PC-9 (cell line): ENCODE results near the gene TMEM266. TPM values are rescaled to one million over a fixed set of nuclear protein-coding genes. Genes with fewer than 3 reads are reported as not detected.

Experiments
- BruUV-seq: library from RNA; stranded (reverse); fragments of 400-500 nt; replicated peaks from 2 replicates; lab custom pipeline; 2021; lab: Mats Ljungman, UMichigan
- CTCF ChIA-PET: fragments of 300-600 bp; sonication (Branson Sonifier 250); formaldehyde crosslinking; loops from one replicate; lab custom pipeline; 2022; ENCODE audit warnings: antibody characterized with exemption; lab: Charles Lee
- POLR2A ChIA-PET: fragments of 300-600 bp; sonication (Branson Sonifier 250); formaldehyde crosslinking; loops from one replicate; lab custom pipeline; 2022; ENCODE audit warnings: antibody characterized with exemption; ENCODE audit not compliant: unreplicated experiment; lab: Charles Lee
- DNase-seq, 2 experiments: peaks; one replicate each; pipeline versions ENCODE4 v3.0.0 to v3.0.0-alpha.2; 2015 to 2022; ENCODE audit warnings: mixed read lengths in 1 of 2
- H2AFZ ChIP-seq: fragments of 200-600 bp; sonication (generic); 2 replicates; pipeline ENCODE4 v1.8.1; 2017; ENCODE audit warnings: antibody characterized with exemption
- H3F3A ChIP-seq: fragments of 200-600 bp; sonication (generic); 2 replicates; pipeline ENCODE4 v1.8.1; 2017; ENCODE audit warnings: antibody characterized with exemption, mild to moderate bottlenecking, low read depth; ENCODE audit not compliant: insufficient read depth
- H3K27ac ChIP-seq: fragments of 200-600 bp; sonication (generic); 2 replicates; pipeline ENCODE4 v1.6.1; 2016; ENCODE audit warnings: mixed run types
- H3K27me3 ChIP-seq: fragments of 200-600 bp; sonication (generic); 2 replicates; pipeline ENCODE4 v1.6.1; 2016; ENCODE audit warnings: low read depth, mixed run types; ENCODE audit not compliant: insufficient read depth
- H3K36me3 ChIP-seq: fragments of 200-600 bp; sonication (generic); 2 replicates; pipeline ENCODE4 v1.6.1; 2016; ENCODE audit warnings: low read depth, mixed run types
- H3K4me1 ChIP-seq: fragments of 200-600 bp; sonication (generic); replicated peaks from 2 replicates; pipeline ENCODE4 v1.6.1; 2016; ENCODE audit warnings: mixed run types; ENCODE audit not compliant: insufficient read depth
- H3K4me2 ChIP-seq: fragments of 200-600 bp; sonication (generic); 2 replicates; pipeline ENCODE4 v1.6.1; 2017; ENCODE audit warnings: mixed run types
- H3K4me3 ChIP-seq: fragments of 200-600 bp; sonication (generic); 2 replicates; pipeline ENCODE4 v1.6.1; 2016; ENCODE audit warnings: mixed run types
- H3K79me2 ChIP-seq: fragments of 200-600 bp; sonication (generic); 2 replicates; pipeline ENCODE4 v1.6.1; 2017; ENCODE audit warnings: low read depth, mixed run types
- H3K9me2 ChIP-seq: fragments of 200-600 bp; sonication (generic); 2 replicates; pipeline ENCODE4 v1.8.1; 2017; ENCODE audit warnings: mild to moderate bottlenecking; ENCODE audit not compliant: insufficient read depth
- H3K9me3 ChIP-seq: fragments of 200-600 bp; sonication (generic); 2 replicates; pipeline ENCODE4 v1.8.1; 2016; ENCODE audit warnings: low read depth; ENCODE audit not compliant: insufficient read depth
- H4K20me1 ChIP-seq: fragments of 200-600 bp; sonication (generic); 2 replicates; pipeline ENCODE4 v1.8.1; 2017; ENCODE audit not compliant: insufficient read depth
- EZH2 ChIP-seq: fragments of 200-600 bp; sonication (generic); IDR thresholded peaks from 2 replicates; pipeline ENCODE4 v1.8.0; 2017; ENCODE audit warnings: antibody characterized with exemption, low read depth
- intact Hi-C: fragments of 100-400 bp; cut with micrococcal nuclease; formaldehyde crosslinking; loops from one replicate; pipeline ENCODE4 v1.10.0; 2022; ENCODE audit not compliant: unreplicated experiment
- total RNA-seq: library from RNA; stranded (reverse); gene quantifications from 2 replicates; pipeline ENCODE4 v1.2.3, GENCODE V29; 2021
- TF ChIP-seq, protein P1 (sequence below): fragments of 200-600 bp; sonication (generic); conservative IDR thresholded peaks from 2 replicates; pipeline ENCODE4 v1.6.1; 2017; ENCODE audit warnings: mixed run types, antibody characterized with exemption, mild to moderate bottlenecking, moderate library complexity

TMEM266 gene
- total RNA-seq, 1 experiment from 2014 or later, result 0.41 TPM

DNA sequence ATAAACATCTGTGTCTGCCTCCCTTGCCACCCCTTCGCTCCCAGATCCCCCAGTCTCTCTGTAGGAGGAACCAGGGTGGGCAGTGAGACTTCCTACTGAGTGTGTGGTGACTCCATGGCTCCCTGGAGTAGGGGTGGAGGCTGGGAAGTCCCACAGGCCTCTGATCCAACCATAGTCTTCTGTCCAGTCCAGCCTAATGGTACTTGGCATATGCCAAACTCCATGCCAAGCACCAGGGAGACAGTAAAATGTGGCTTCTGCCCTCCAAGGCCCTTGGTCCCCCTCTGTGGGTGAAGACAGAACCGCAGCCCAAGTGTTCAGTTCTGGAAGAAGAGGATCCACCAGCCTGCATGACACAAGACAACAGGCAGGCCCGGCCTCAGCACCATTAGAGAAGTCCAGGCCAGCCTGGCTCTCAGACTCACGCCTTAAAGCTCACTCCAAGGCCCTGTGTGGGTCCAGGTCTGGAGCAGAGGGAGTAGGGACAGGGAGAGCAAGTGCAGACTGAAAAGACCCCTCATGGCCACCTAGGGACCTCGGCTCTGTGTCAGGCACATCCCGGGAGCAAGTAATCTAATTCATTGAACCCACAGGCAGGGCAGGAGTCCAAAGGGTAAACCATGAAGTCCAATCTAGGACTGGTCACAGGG, 138.8 kb downstream of the TMEM266 start:
- DNase-seq, result no peak
- Histone ChIP-seq H2AFZ (no peak overlapping the region), H3K4me3 (no peak overlapping the region), H3K9me2 (no peaks in the 10 kb centered on the region), H3K36me3 (no peaks in the 10 kb centered on the region), H3F3A (peaks cover 21% of the 10 kb centered on the region), H3K27ac (peak overlapping the region; percentile 44), H3K79me2 (no peaks in the 10 kb centered on the region), H3K4me1 (peaks cover 35% of the 10 kb centered on the region), H3K9me3 (no peaks in the 10 kb centered on the region), H4K20me1 (no peaks in the 10 kb centered on the region), H3K4me2 (peak overlapping the region; percentile 65), H3K27me3 (no peaks in the 10 kb centered on the region)
- BruUV-seq, result no TSS peak
- CTCF ChIA-PET, result interaction anchor here (0.6 to 0.7 kb wide), 2 partner anchors 113 to 143 kb away, joined by 3 read pairs; partner anchors contain the start of gene ETFA
- TF ChIP-seq, protein P1, sequence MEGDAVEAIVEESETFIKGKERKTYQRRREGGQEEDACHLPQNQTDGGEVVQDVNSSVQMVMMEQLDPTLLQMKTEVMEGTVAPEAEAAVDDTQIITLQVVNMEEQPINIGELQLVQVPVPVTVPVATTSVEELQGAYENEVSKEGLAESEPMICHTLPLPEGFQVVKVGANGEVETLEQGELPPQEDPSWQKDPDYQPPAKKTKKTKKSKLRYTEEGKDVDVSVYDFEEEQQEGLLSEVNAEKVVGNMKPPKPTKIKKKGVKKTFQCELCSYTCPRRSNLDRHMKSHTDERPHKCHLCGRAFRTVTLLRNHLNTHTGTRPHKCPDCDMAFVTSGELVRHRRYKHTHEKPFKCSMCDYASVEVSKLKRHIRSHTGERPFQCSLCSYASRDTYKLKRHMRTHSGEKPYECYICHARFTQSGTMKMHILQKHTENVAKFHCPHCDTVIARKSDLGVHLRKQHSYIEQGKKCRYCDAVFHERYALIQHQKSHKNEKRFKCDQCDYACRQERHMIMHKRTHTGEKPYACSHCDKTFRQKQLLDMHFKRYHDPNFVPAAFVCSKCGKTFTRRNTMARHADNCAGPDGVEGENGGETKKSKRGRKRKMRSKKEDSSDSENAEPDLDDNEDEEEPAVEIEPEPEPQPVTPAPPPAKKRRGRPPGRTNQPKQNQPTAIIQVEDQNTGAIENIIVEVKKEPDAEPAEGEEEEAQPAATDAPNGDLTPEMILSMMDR, result no peak
- TF ChIP-seq EZH2, result no peak
- intact Hi-C loops, result no loop called here
- POLR2A ChIA-PET, result no interaction called here

DNA sequence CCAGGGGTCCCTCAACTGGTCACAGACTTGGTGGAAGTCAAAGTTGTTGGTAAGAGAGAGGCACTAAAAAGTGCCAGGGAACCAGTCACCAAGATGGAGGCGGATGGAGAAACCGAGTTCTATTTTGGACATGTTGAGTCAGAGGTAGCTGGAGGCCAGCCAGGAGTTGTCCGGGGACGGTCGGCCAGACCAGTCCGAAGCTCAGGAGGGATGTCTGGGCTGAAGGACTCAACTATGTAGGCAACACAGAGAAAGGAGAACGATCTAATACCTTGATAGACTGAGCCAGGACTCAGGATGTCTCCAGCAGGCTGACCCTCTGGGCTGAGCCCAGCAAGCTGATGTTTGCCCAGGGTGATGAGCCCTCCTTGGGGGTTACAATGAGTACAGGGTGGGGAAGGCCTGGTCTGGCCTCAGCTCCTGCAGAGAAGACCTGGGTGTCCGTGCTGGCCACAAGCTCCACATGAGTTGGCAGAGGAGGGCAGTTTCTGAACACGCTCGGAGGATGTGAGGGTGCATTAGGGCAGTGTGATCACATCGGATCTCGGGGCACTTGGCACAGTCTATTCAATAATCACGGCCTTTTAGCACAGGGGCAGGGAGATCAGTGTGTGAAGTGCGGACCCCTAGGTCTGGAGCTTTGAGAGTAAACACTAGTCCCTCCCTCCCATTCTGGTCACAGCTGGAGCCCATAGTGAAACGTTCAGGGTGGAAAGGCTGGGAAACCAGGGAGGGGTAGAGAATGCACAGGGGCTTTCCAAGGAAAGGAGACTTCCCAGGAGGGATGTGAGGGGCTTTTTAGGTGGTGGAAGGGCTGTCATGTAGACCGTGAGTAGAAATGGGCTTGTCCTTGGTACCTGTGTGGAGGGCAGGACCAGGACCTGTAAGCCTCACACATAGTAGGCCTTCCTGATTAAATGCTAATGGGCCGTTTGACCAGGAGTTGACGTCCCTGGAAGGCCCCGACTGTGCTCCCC, 139.6 kb downstream of the TMEM266 start:
- no TSS peak for BruUV-seq
- no peaks in the 10 kb centered on the region for H3K79me2 ChIP-seq
- peaks cover 35% of the 10 kb centered on the region for H3K4me1 ChIP-seq
- no peaks in the 10 kb centered on the region for H3K9me3 ChIP-seq
- peak in 1 of 2 experiments; percentile 54 for DNase-seq
- no peaks in the 10 kb centered on the region for H3K27me3 ChIP-seq
- no peak overlapping the region for H3K4me3 ChIP-seq
- no peaks in the 10 kb centered on the region; the same call in 1 of the 2 replicates for H4K20me1 ChIP-seq
- intact Hi-C loops, result no loop called here
- ChIA-PET POLR2A (no interaction called here), CTCF (interaction anchor here (0.6 to 0.7 kb wide), 2 partner anchors 112 to 142 kb away, joined by 3 read pairs; partner anchors contain the start of gene ETFA)
- no peaks in the 10 kb centered on the region for H3K36me3 ChIP-seq
- H2AFZ ChIP-seq, result no peak overlapping the region
- no peaks in the 10 kb centered on the region for H3K9me2 ChIP-seq
- H3K27ac ChIP-seq, result no peak overlapping the region
- H3K4me2 ChIP-seq, result no peak overlapping the region
- peaks cover 21% of the 10 kb centered on the region for H3F3A ChIP-seq
- no peak for TF ChIP-seq EZH2
- TF ChIP-seq, protein P1, result no peak

DNA sequence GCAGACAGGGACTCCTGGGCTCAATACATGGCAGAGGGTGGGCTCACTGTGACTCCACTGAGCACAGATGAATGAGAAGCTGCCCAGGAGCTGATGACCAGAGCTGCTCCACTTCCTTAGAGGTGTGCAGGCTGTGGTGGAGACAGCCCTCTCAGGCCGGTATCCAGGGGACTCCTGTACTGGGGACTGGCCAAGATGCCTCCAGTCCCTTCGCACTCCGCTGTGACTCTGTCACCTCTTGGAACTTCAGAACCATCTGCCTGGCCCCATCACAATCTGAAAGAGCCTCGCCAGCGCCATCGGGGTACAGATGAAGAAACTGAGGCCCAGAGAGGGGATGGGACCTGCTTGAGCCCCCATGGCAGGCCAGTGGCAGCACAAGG, 140.3 kb downstream of the TMEM266 start:
- H3F3A ChIP-seq, result peaks cover 21% of the 10 kb centered on the region
- no peaks in the 10 kb centered on the region for H3K79me2 ChIP-seq
- H3K4me2 ChIP-seq, result no peak overlapping the region
- ChIA-PET POLR2A (no interaction called here), CTCF (no interaction called here)
- no peak overlapping the region for H3K4me3 ChIP-seq
- H3K36me3 ChIP-seq, result no peaks in the 10 kb centered on the region
- no peak overlapping the region for H2AFZ ChIP-seq
- H3K9me2 ChIP-seq, result no peaks in the 10 kb centered on the region
- TF ChIP-seq EZH2, result no peak
- TF ChIP-seq, protein P1, result no peak
- peaks cover 35% of the 10 kb centered on the region for H3K4me1 ChIP-seq
- H3K27ac ChIP-seq, result no peak overlapping the region
- intact Hi-C loops, result no loop called here
- no peaks in the 10 kb centered on the region for H3K9me3 ChIP-seq
- H3K27me3 ChIP-seq, result no peaks in the 10 kb centered on the region
- DNase-seq, result no peak
- H4K20me1 ChIP-seq, result no peaks in the 10 kb centered on the region; the same call in 1 of the 2 replicates
- BruUV-seq, result no TSS peak
